GM19397 (cell line): ENCODE data around the gene SLC19A1.
A peak's percentile ranks its signal among the peaks of the same experiment; 100 is the strongest.

Source experiments
- ATAC-seq: cut with Tn5 transposase; IDR thresholded peaks from one replicate; pipeline ENCODE4 v1.9.1; 2021; ENCODE audit warnings: mild to moderate bottlenecking, moderate library complexity; ENCODE audit not compliant: unreplicated experiment

The SLC19A1 gene

GRCh38 chr21:45558044-45558721 is 15.9 kb upstream of the SLC19A1 start:
- ATAC-seq = no peak

- no peak for ATAC-seq
These were observed 15.4 kb upstream of the SLC19A1 start for GRCh38 chr21:45557616-45558043.

GRCh38 chr21:45556645-45557615 is 14.7 kb upstream of the SLC19A1 start:
- no peak for ATAC-seq

GRCh38 chr21:45556302-45556644 is 14.0 kb upstream of the SLC19A1 start:
- ATAC-seq = no peak

- no peak for ATAC-seq
These were observed 13.5 kb upstream of the SLC19A1 start for GRCh38 chr21:45555557-45556301.

- ATAC-seq = no peak
These were observed 13.0 kb upstream of the SLC19A1 start for GRCh38 chr21:45555251-45555556.

- peak; percentile 45 for ATAC-seq
These were observed 12.4 kb upstream of the SLC19A1 start for GRCh38 chr21:45554477-45555175.

- ATAC-seq = no peak
These were observed 10.6 kb upstream of the SLC19A1 start for GRCh38 chr21:45552696-45553391.

GRCh38 chr21:45551783-45552695 is 9.8 kb upstream of the SLC19A1 start:
- ATAC-seq = no peak

- ATAC-seq = no peak
These were observed 9.1 kb upstream of the SLC19A1 start for GRCh38 chr21:45551316-45551715.

GRCh38 chr21:45550522-45551210 is 8.4 kb upstream of the SLC19A1 start:
- ATAC-seq = no peak

GRCh38 chr21:45549626-45550463 is 7.6 kb upstream of the SLC19A1 start:
- no peak for ATAC-seq

- ATAC-seq = no peak
These were observed 6.7 kb upstream of the SLC19A1 start for GRCh38 chr21:45548711-45549491.

- no peak for ATAC-seq
These were observed 5.3 kb upstream of the SLC19A1 start for GRCh38 chr21:45547545-45547900.

GRCh38 chr21:45546636-45547544 is 4.7 kb upstream of the SLC19A1 start:
- ATAC-seq = no peak
